Ramos (cell line): ENCODE measurements around the gene SP6.

ENCODE experiments used
- in situ Hi-C: fragments of 300-500 bp; cut with MboI; formaldehyde crosslinking; loops from one replicate; pipeline ENCODE4 v1.14.3; 2022; ENCODE audit warnings: low sequenced_read_pairs; ENCODE audit not compliant: unreplicated experiment

SP6 gene

GRCh38 chr17:47857551-47858455 is 6.8 kb upstream of the SP6 start:
- in situ Hi-C loops, result no loop called here

GRCh38 chr17:47856830-47857229 is 5.9 kb upstream of the SP6 start:
- in situ Hi-C loops, result no loop called here

DNA sequence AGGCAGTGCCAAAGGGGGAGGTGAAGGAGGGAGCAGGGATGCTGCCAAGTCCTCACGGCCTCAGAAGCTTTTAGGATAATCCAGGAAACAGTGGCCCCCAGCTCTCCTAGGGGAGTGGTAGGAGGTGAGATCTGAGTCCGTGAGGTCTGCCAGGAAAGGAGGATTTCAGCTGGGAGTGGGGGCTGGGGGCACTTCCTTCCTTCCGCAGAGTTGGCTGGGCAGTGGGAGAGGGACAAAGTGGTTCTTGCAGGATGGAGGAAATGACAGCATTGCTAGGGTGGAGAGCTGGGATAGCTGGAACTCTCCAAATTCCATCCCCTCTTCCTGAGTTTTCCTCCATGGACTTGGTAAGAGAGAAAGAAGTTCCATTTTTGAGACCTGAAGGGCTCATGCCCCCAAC is 4.8 kb upstream of the SP6 start:
- in situ Hi-C loops, result no loop called here

- in situ Hi-C loops, result no loop called here
Measured at GRCh38 chr17:47853616-47854015, 2.7 kb upstream of the SP6 start.

DNA sequence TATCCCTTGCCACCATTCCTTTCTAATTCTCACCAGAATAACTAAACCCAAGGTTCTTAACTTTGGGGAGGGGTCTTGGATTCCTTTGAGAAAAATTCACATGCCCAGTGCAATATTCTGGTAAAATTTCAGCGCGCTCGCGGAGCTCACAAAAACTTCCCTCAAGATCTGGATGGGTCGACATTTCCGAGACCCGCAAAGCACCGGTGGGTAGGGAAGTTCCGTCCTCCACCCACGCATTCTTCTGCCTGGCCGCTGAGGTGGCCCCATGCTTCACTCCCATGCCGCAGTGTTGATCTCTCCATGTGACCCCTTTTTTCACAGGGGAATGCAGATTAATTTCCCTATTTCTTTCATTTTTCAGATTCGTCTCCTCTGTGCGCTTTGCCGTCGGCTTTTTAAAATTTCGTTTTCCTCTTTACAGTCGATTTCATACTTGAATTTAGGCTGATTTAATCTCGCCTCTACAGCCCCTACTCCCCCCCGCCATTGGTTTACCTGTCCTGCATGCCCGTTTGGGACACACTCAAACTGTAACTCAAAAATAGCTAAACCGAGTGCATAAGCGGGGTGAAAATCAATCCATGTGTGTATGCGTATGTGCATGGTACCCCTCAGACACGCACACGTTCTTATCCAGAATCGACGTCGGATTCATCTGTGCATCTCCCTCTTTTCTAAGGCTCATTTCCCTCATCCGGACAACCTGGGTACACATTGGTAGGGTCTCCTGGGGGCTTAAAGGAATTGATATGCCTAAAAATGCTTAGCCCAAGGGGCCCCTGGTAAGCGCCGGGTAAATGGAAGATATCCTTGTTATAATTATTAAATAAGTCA is 1.4 kb upstream of the SP6 start:
- in situ Hi-C loops, result no loop called here

- in situ Hi-C loops, result no loop called here
Measured at GRCh38 chr17:47851764-47852112, 775 bp upstream of the SP6 start.

- in situ Hi-C loops, result no loop called here
Measured at GRCh38 chr17:47850373-47850691, 631 bp downstream of the SP6 start.

DNA sequence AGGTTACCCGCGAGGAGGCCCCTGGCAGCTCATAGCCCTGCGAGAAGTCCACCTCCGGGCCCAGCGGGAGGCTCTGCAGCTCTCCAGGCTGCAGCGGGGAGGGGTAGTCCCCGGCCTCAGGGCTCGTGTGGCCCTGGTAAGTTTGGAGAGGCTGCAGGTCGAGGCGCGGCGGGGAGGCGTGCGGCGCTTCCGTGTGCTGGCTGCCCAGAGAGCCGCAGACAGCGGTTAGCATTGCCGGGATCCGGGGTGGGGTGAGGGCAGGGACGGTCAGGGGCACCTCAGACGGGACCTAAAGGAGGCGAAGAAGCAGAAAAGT is 2.8 kb downstream of the SP6 start:
- in situ Hi-C loops, result no loop called here

GRCh38 chr17:47847341-47848197 is 3.4 kb downstream of the SP6 start:
- in situ Hi-C loops, result no loop called here

- in situ Hi-C loops, result no loop called here
Measured at GRCh38 chr17:47846716-47847340, 4.1 kb downstream of the SP6 start.

DNA sequence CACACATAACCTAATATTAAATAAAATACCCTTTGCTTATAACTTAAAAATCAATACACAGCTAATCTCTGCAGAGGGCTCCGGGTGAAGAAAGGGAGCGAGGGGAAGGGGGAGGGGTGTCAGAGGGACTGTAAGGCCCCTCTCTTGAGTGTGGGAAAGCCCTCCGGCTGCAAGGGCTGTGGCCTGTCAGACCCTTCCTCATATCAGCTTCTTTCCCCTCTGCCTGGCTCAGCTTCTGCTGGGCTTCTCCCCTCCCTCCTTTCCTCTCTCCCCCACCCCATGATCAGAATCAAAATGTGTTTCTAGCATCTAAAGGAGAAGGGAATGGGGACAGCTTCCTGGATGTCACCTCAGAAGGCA is 5.3 kb downstream of the SP6 start:
- in situ Hi-C loops, result no loop called here

DNA sequence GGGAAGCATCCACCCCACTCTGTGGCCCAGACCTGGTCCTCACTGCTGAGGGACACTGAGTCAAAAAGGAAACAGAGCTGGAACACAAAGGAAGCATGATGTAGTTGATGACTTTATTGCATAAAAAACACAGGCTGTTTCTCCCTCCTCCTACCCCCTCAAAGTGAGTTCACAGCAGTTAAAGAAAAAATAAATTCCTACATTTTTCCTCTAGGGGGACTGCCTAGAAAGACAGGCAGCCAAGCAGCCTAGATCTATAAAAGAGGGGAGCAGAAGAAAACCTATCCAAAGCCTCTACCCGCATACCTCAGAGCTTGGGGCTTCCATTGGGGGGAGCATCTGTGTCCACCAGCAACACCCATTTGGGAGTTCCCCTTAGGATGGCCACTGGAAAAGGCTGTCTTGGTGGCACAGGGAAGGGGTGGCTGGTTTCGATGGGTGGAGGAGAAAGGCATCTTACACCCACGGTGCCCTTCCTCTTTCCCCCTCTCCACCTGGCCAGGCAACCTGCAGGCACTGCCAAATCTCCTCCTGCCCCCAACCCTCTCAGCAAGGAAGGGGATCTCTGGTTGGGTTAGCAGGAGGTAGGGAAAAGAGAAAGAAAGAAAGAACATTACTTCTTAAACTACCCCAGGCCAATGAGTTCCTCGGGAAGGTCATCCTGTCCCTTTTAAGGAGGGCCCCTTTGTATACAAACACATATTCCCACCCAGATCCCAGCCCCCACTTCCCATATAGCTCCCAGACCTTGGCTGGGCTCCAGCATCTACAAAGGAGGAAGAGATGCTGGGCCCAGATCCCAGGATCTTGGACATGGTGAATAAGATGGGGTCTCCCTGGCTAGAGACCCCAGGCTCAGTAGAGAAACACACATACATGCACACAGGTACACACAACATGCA is 5.9 kb downstream of the SP6 start:
- in situ Hi-C loops, result loop anchor here (5.0 kb wide), 1 partner anchor 47 kb away; no protein-coding TSS in a partner anchor

DNA sequence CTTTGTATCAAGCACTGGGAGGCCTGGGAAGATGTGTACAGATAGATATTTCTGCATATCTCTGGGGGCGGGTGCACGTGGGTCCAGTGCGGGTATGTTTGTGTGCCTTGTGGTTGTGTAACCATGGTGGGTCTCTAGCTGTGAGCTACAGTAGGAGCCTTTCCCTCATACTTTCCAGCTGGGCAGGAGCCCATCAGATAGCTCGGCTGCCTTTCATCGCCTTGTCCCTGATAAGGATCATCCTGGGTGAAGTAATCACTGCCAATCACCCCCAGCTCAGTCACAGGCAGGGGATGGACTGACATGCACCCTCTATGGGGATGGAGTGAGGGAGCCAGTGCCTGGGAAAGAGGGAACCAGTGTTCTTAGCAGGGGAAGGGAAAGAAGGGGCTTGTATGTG is 6.7 kb downstream of the SP6 start:
- in situ Hi-C loops, result loop anchor here (5.0 kb wide), 1 partner anchor 48 kb away; no protein-coding TSS in a partner anchor

DNA sequence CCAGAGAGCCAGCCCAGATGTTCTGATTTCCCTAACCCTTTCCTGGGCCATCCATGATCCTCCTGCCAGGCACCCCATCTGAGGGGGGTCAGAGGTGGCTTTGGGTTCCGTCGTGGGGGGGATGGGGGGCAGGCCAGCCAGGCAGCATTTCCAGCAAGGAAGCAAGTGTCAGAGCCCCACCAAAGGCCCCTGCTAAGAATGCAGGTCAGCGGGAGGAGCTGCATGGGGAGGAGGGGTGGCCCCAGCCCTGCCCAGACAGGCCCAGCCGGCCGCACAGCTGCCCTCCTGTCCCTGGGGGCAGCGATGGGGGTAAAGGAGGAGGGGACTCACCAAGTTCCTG is 7.6 kb downstream of the SP6 start:
- in situ Hi-C loops, result loop anchor here (5.0 kb wide), 1 partner anchor 49 kb away; no protein-coding TSS in a partner anchor

GRCh38 chr17:47841488-47842291 is 9.3 kb downstream of the SP6 start:
- in situ Hi-C loops, result loop anchor here (5.0 kb wide), 1 partner anchor 51 kb away; no protein-coding TSS in a partner anchor

DNA sequence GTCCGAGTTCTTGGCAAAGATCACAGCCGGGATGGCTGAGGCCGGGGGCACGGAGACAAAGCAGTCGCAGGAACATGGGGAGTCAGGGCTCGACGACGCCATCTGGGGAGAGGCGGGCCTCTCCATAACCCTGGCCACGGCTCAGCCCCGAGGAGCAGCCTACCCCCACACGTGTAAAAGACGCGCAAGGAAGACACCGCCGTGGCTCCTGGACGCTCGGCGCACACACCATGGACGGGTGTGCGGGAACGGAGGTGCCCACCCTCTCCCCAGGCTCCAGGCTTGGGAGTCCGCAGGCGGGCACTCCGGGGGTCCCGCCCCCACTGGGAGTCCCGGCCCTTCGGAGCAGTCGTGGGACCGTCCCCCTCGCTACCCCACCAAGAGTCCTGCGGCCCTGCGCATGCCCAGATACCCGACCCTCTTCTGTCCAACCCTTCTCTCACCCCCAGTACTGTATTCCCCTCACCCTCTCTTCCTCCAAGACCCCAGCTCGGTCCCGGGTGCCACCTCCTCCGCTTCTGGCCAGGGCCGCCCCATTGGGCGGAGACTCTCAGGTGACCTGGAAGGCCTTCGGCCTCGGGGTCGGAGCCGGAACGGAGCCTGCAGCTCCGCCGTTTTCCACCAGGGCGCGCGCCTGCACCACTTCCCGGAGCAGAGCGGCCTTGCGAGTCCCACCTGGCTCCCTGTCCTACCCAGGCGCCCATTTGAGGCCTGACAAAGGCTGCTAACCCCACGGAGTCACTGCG is 10.0 kb downstream of the SP6 start, which contains the start of gene SCRN2:
Gene SCRN2 (minus strand): TSS at position 532 of the 746 bp plus-strand sequence. CDS start 430 bp downstream, at position 102.
- in situ Hi-C loops, result loop anchor here (5.0 kb wide), 1 partner anchor 51 kb away; no protein-coding TSS in a partner anchor

- in situ Hi-C loops, result loop anchor here (5.0 kb wide), 1 partner anchor 52 kb away; no protein-coding TSS in a partner anchor
Measured at GRCh38 chr17:47840001-47840741, 10.8 kb downstream of the SP6 start.
